ENCODE results near the gene CFAP20DC.
A peak's percentile ranks its signal among the peaks of the same experiment; 100 is the strongest.

The CFAP20DC gene

DNA sequence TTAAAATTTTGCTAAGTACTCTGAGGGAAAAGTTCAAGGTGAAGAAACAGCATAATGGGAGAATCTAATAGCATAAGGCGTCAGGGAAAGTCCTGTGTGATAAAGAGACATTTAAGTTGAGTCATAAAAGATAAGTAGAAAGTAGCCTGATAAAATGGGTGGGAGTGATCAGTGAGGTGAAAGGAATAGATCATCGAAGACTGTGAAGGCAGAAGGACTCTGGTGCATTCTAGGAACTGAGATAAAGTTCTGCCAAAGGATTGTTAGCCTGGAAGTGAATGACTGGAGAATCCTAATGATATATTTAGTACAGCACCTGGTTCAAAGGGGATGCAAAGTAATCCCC is 149.9 kb downstream of the CFAP20DC start:
- no peak overlapping the region for H3K14ac ChIP-seq (ENCODE audit: low read length)
- H2BK12ac ChIP-seq (ENCODE audit: low read length) = no peak overlapping the region
- H2BK15ac ChIP-seq (ENCODE audit: low read length) = no peak overlapping the region
- no peaks in the 10 kb centered on the region for H3K9me3 ChIP-seq (replicated peaks in 1 of 2; ENCODE audit: control insufficient read depth in 2 of 2, insufficient read depth in 1 of 2, low read depth in 1 of 2, low read length in 2 of 2)
- no peak overlapping the region for H3K23ac ChIP-seq (ENCODE audit: low read depth, low read length, poor library complexity)
- H3K27ac ChIP-seq (replicated peaks; ENCODE audit: low read length) = no peak overlapping the region
- H3K4me2 ChIP-seq (ENCODE audit: insufficient read depth, low read length, poor library complexity, severe bottlenecking) = no peak overlapping the region
- DNase-seq (ENCODE audit: low spot score) = no peak
- no CpG with 5 or more reads among the region's 2 CpGs for WGBS, 2 donors (ENCODE audit: extremely low coverage in 2 of 2, insufficient read length in 2 of 2, insufficient replicate concordance in 1 of 2)
- no peak overlapping the region for H4K91ac ChIP-seq (ENCODE audit: low read depth, low read length, poor library complexity)
- H2AFZ ChIP-seq (ENCODE audit: low read length) = no peak overlapping the region
- H2BK120ac ChIP-seq (ENCODE audit: low read depth, low read length) = no peak overlapping the region
- no peak overlapping the region for H2AK5ac ChIP-seq (ENCODE audit: low read depth, low read length)
- H3K4me1 ChIP-seq (ENCODE audit: control insufficient read depth in 2 of 2, insufficient read depth in 1 of 2, low read depth in 1 of 2, low read length in 2 of 2) = peaks cover 0 to 5% of the 10 kb centered on the region in 2 donors
- H3K9ac ChIP-seq (ENCODE audit: low read depth, low read length, poor library complexity) = no peak overlapping the region
- no peak overlapping the region for H2BK5ac ChIP-seq (ENCODE audit: low read length)
- H4K8ac ChIP-seq (ENCODE audit: low read depth, low read length) = no peak overlapping the region
- no peaks in the 10 kb centered on the region for H3K79me1 ChIP-seq (ENCODE audit: low read depth, low read length)
- H3K36me3 ChIP-seq (replicated peaks in 1 of 2; ENCODE audit: control insufficient read depth in 2 of 2, insufficient read depth in 2 of 2, low read length in 2 of 2) = no peaks in the 10 kb centered on the region
- no peak overlapping the region for H3K4me3 ChIP-seq (ENCODE audit: low read length in 2 of 2)
- H3K4ac ChIP-seq (ENCODE audit: low read length) = no peak overlapping the region
- H3K18ac ChIP-seq (ENCODE audit: low read length) = no peak overlapping the region
- H3K27me3 ChIP-seq (ENCODE audit: control insufficient read depth in 3 of 3, insufficient read depth in 3 of 3, low read depth in 1 of 3, low read length in 3 of 3) = no peaks in the 10 kb centered on the region

DNA sequence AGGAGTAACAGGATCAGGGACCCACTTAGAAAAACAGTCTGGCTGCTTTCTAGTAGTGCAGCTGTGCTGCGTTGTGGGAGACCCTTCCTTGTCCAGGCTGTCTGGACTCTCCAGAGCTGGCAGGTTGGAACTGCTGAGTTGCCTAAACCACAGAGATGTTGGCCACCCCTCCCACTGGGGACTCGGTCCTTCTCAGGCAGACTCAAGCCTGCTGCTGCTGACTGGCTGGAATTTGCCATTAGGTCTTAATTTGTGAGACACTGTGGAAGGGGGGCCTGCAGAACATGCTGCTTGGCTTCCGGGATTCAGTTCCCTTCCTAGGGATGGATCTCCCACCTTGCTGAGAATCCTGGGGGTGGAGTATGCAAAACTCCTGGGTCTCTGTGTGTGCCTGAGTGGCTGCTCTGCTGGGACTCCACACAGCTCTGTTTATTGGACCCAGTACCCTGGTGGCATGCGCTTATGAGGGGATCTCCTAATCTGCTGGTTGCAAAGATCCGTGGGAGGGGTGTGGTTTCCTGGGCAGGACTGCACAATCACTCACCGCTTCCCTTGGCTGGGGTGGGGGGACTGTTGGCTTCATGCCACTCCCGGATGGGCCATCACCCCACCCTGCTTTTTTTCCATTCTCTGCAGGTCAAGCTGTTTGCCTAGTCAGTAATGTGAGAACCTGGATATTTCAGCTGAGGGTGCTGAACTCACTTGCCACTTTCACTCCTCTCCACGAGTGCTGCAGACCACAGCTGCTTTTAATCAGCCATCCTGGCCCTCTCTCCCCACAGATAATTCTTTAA is 150.5 kb downstream of the CFAP20DC start:
- no peak overlapping the region for H3K4me2 ChIP-seq (ENCODE audit: insufficient read depth, low read length, poor library complexity, severe bottlenecking)
- H3K4ac ChIP-seq (ENCODE audit: low read length) = no peak overlapping the region
- H3K27ac ChIP-seq (replicated peaks; ENCODE audit: low read length) = no peak overlapping the region
- no peak overlapping the region for H3K9ac ChIP-seq (ENCODE audit: low read depth, low read length, poor library complexity)
- no peak overlapping the region for H2BK120ac ChIP-seq (ENCODE audit: low read depth, low read length)
- no peak overlapping the region for H4K8ac ChIP-seq (ENCODE audit: low read depth, low read length)
- H3K23ac ChIP-seq (ENCODE audit: low read depth, low read length, poor library complexity) = no peak overlapping the region
- H3K18ac ChIP-seq (ENCODE audit: low read length) = peak overlapping the region; percentile 28
- no peak overlapping the region for H2AFZ ChIP-seq (ENCODE audit: low read length)
- H3K36me3 ChIP-seq (replicated peaks in 1 of 2; ENCODE audit: control insufficient read depth in 2 of 2, insufficient read depth in 2 of 2, low read length in 2 of 2) = no peaks in the 10 kb centered on the region
- H3K9me3 ChIP-seq (replicated peaks in 1 of 2; ENCODE audit: control insufficient read depth in 2 of 2, insufficient read depth in 1 of 2, low read depth in 1 of 2, low read length in 2 of 2) = no peaks in the 10 kb centered on the region
- no peak overlapping the region for H2BK5ac ChIP-seq (ENCODE audit: low read length)
- no peak overlapping the region for H2BK12ac ChIP-seq (ENCODE audit: low read length)
- H3K4me3 ChIP-seq (ENCODE audit: low read length in 2 of 2) = no peak overlapping the region
- H3K79me1 ChIP-seq (ENCODE audit: low read depth, low read length) = no peaks in the 10 kb centered on the region
- no peaks in the 10 kb centered on the region for H3K27me3 ChIP-seq (ENCODE audit: control insufficient read depth in 3 of 3, insufficient read depth in 3 of 3, low read depth in 1 of 3, low read length in 3 of 3)
- no peak for DNase-seq (ENCODE audit: low spot score)
- H3K4me1 ChIP-seq (ENCODE audit: control insufficient read depth in 2 of 2, insufficient read depth in 1 of 2, low read depth in 1 of 2, low read length in 2 of 2) = peaks cover 0 to 5% of the 10 kb centered on the region in 2 donors
- WGBS, 2 donors (ENCODE audit: extremely low coverage in 2 of 2, insufficient read length in 2 of 2, insufficient replicate concordance in 1 of 2) = no CpG with 5 or more reads among the region's 8 CpGs
- H4K91ac ChIP-seq (ENCODE audit: low read depth, low read length, poor library complexity) = no peak overlapping the region
- H2BK15ac ChIP-seq (ENCODE audit: low read length) = no peak overlapping the region
- H3K14ac ChIP-seq (ENCODE audit: low read length) = no peak overlapping the region
- H2AK5ac ChIP-seq (ENCODE audit: low read depth, low read length) = no peak overlapping the region

DNA sequence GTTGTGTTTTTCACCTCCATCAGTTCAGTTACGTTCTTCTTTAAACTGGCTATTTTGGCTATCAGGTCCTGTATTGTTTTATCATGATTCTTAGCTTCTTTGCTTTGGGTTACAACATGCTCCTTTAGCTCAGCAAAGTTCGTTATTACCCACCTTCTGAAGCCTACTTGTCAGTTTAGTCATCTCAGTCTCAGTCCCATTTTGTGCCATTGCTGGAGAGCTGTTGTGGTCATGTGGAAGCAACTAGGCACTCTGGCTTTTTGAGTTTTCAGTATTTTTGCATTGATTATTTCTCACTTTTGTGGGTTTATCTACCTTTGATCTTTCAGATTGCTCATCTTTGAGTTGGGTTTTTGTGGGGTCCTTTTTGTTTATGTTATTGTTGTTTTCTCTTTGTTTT is 151.3 kb downstream of the CFAP20DC start:
- H4K8ac ChIP-seq (ENCODE audit: low read depth, low read length) = no peak overlapping the region
- H3K4me1 ChIP-seq (ENCODE audit: control insufficient read depth in 2 of 2, insufficient read depth in 1 of 2, low read depth in 1 of 2, low read length in 2 of 2) = peaks cover 0 to 5% of the 10 kb centered on the region in 2 donors
- H3K4ac ChIP-seq (ENCODE audit: low read length) = no peak overlapping the region
- no peak overlapping the region for H3K14ac ChIP-seq (ENCODE audit: low read length)
- no peak overlapping the region for H4K91ac ChIP-seq (ENCODE audit: low read depth, low read length, poor library complexity)
- H2AK5ac ChIP-seq (ENCODE audit: low read depth, low read length) = no peak overlapping the region
- H3K36me3 ChIP-seq (replicated peaks in 1 of 2; ENCODE audit: control insufficient read depth in 2 of 2, insufficient read depth in 2 of 2, low read length in 2 of 2) = no peaks in the 10 kb centered on the region
- H3K23ac ChIP-seq (ENCODE audit: low read depth, low read length, poor library complexity) = no peak overlapping the region
- H3K9ac ChIP-seq (ENCODE audit: low read depth, low read length, poor library complexity) = no peak overlapping the region
- no peak overlapping the region for H2BK120ac ChIP-seq (ENCODE audit: low read depth, low read length)
- no CpG with 5 or more reads among the region's 2 CpGs for WGBS, 2 donors (ENCODE audit: extremely low coverage in 2 of 2, insufficient read length in 2 of 2, insufficient replicate concordance in 1 of 2)
- H2AFZ ChIP-seq (ENCODE audit: low read length) = no peak overlapping the region
- no peak overlapping the region for H3K27ac ChIP-seq (replicated peaks; ENCODE audit: low read length)
- H3K4me2 ChIP-seq (ENCODE audit: insufficient read depth, low read length, poor library complexity, severe bottlenecking) = no peak overlapping the region
- H3K27me3 ChIP-seq (ENCODE audit: control insufficient read depth in 3 of 3, insufficient read depth in 3 of 3, low read depth in 1 of 3, low read length in 3 of 3) = no peaks in the 10 kb centered on the region
- H2BK5ac ChIP-seq (ENCODE audit: low read length) = no peak overlapping the region
- H2BK15ac ChIP-seq (ENCODE audit: low read length) = no peak overlapping the region
- no peaks in the 10 kb centered on the region for H3K79me1 ChIP-seq (ENCODE audit: low read depth, low read length)
- DNase-seq (ENCODE audit: low spot score) = no peak
- H3K4me3 ChIP-seq (ENCODE audit: low read length in 2 of 2) = no peak overlapping the region
- no peak overlapping the region for H2BK12ac ChIP-seq (ENCODE audit: low read length)
- no peak overlapping the region for H3K18ac ChIP-seq (ENCODE audit: low read length)
- H3K9me3 ChIP-seq (replicated peaks in 1 of 2; ENCODE audit: control insufficient read depth in 2 of 2, insufficient read depth in 1 of 2, low read depth in 1 of 2, low read length in 2 of 2) = no peaks in the 10 kb centered on the region

DNA sequence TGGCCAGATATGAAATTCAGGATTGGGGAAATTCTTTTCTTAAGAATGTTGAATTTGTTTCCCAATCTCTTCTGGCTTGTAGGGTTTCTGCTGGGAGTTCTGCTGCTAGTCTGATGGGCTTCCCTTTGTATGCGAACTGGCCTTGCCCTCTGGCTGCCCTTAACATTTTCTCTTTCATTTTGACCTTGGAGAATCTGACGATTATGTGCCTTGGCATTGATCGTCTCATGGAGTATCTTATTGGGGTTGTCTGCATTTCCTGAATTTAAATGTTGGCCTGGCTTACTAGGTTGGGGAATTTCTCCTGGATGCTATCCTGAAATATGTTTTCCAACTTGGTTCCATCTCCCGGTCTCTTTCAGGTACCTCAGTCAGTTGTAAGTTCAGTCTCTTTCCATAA is 152.2 kb downstream of the CFAP20DC start:
- H2AK5ac ChIP-seq (ENCODE audit: low read depth, low read length) = no peak overlapping the region
- no peak overlapping the region for H4K91ac ChIP-seq (ENCODE audit: low read depth, low read length, poor library complexity)
- H3K27me3 ChIP-seq (ENCODE audit: control insufficient read depth in 3 of 3, insufficient read depth in 3 of 3, low read depth in 1 of 3, low read length in 3 of 3) = no peaks in the 10 kb centered on the region
- H3K79me1 ChIP-seq (ENCODE audit: low read depth, low read length) = no peaks in the 10 kb centered on the region
- no peaks in the 10 kb centered on the region for H3K9me3 ChIP-seq (replicated peaks in 1 of 2; ENCODE audit: control insufficient read depth in 2 of 2, insufficient read depth in 1 of 2, low read depth in 1 of 2, low read length in 2 of 2)
- H2AFZ ChIP-seq (ENCODE audit: low read length) = no peak overlapping the region
- H3K4me1 ChIP-seq (ENCODE audit: control insufficient read depth in 2 of 2, insufficient read depth in 1 of 2, low read depth in 1 of 2, low read length in 2 of 2) = peaks cover 0 to 5% of the 10 kb centered on the region in 2 donors
- no peak overlapping the region for H2BK15ac ChIP-seq (ENCODE audit: low read length)
- no peaks in the 10 kb centered on the region for H3K36me3 ChIP-seq (replicated peaks in 1 of 2; ENCODE audit: control insufficient read depth in 2 of 2, insufficient read depth in 2 of 2, low read length in 2 of 2)
- no peak overlapping the region for H3K27ac ChIP-seq (replicated peaks; ENCODE audit: low read length)
- no CpG with 5 or more reads among the region's 4 CpGs for WGBS, 2 donors (ENCODE audit: extremely low coverage in 2 of 2, insufficient read length in 2 of 2, insufficient replicate concordance in 1 of 2)
- H4K8ac ChIP-seq (ENCODE audit: low read depth, low read length) = no peak overlapping the region
- no peak overlapping the region for H2BK12ac ChIP-seq (ENCODE audit: low read length)
- H3K14ac ChIP-seq (ENCODE audit: low read length) = no peak overlapping the region
- H3K23ac ChIP-seq (ENCODE audit: low read depth, low read length, poor library complexity) = no peak overlapping the region
- no peak overlapping the region for H3K18ac ChIP-seq (ENCODE audit: low read length)
- H3K4me3 ChIP-seq (ENCODE audit: low read length in 2 of 2) = no peak overlapping the region
- H2BK120ac ChIP-seq (ENCODE audit: low read depth, low read length) = no peak overlapping the region
- no peak overlapping the region for H3K4ac ChIP-seq (ENCODE audit: low read length)
- H3K4me2 ChIP-seq (ENCODE audit: insufficient read depth, low read length, poor library complexity, severe bottlenecking) = no peak overlapping the region
- no peak overlapping the region for H2BK5ac ChIP-seq (ENCODE audit: low read length)
- H3K9ac ChIP-seq (ENCODE audit: low read depth, low read length, poor library complexity) = no peak overlapping the region
- no peak for DNase-seq (ENCODE audit: low spot score)

Data from neuronal stem cell (in vitro differentiated cells).